GM12872 (cell line): Measurements from ENCODE around the gene LGR4.

Experiments
- TF ChIP-seq, protein P1 (sequence below): IDR thresholded peaks from 3 replicates; pipeline ENCODE4 v1.5.1; 2011; ENCODE audit warnings: low read depth, mild to moderate bottlenecking, low read length, moderate library complexity; ENCODE audit not compliant: insufficient read depth

The LGR4 gene

DNA sequence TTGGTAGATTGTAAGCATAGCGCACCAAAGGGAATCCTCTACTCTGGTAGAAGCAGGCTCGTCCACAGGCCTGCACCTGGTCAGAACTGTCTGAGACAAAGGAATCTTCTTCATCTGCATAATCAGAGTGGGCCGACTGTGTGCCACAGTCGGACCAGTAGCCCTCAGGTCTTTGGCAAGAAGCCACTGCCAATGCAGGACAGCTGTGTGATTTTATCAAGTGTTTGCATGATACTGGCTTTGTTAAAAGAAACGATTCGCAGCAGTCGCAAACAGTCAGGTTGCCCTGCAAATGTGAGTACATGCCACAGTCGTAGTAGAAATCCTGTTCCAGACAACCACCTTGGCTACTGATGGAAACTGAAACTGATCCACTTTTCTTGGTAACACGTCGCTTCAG, 104.7 kb downstream of the LGR4 start:
- TF ChIP-seq, protein P1, sequence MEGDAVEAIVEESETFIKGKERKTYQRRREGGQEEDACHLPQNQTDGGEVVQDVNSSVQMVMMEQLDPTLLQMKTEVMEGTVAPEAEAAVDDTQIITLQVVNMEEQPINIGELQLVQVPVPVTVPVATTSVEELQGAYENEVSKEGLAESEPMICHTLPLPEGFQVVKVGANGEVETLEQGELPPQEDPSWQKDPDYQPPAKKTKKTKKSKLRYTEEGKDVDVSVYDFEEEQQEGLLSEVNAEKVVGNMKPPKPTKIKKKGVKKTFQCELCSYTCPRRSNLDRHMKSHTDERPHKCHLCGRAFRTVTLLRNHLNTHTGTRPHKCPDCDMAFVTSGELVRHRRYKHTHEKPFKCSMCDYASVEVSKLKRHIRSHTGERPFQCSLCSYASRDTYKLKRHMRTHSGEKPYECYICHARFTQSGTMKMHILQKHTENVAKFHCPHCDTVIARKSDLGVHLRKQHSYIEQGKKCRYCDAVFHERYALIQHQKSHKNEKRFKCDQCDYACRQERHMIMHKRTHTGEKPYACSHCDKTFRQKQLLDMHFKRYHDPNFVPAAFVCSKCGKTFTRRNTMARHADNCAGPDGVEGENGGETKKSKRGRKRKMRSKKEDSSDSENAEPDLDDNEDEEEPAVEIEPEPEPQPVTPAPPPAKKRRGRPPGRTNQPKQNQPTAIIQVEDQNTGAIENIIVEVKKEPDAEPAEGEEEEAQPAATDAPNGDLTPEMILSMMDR: no peak

DNA sequence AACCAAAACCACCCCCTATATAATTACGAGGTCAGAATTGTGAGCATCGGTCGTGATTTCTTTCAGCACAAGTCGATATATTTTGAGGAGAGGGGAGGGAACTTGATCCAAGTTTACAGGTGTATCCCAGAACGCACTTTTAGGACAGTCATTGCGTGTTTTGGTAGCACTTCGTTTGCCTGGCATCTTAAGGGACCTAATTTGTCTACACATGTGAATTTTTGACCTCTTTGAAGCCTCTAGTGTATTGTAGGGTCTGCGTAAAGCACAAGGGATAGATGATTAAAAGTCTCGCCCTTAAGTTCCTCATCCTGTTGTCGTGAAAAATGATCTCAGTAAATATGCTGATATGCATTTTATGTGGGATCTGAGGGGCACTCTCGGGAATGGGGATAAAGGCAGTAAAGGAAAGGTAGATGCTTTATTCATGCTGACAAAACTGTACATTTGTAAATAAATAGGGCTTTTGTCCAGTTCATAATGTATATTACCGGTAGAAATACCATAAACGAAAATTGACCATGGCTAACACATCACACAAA, 108.9 kb downstream of the LGR4 start:
- TF ChIP-seq, protein P1: no peak

DNA sequence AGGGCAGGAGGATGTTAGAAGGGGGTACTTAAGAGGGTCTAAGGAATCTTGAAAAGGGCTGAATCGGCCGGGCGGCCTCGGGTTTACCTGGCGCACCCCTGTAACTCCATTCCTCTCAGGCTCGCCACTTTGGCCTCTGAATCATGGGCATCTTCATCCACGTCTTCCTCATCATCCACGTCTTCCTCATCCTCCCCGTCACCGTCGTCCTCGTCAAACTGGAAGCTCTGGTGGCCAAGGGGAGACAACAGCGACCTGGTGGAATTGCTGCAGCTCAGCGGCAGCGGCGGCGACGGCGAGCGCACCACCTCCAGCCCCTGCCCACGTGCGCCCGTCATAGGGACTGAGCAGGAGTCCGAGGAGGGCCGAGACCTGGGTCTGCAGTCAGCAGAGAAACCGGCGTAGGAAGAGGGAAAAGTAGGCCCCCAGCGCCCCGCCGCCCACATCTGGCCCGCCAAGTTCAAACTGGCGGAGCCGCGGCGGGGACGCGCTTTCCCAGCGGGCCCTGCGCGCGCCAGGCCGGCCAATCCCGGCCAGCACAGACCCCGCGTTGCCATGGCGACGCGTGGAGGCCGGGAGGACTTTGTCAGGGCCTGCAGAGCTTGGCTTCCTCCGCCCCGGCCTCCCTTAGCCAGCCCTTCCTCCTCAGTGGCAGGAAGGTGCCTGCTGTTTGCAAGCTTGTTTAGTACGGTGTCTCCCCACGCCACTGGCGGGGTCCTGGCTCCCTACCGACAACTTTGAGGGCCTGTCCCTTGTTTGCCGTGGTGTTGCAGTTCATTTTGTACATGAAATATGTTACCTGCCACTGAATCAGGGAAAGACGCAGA, 109.6 kb downstream of the LGR4 start, which contains the start of gene CCDC34:
TSS of gene CCDC34 (minus strand) at position 467 of the 827 bp plus-strand sequence. CDS start at position 446, 21 bp downstream.
- TF ChIP-seq, protein P1: no peak

DNA sequence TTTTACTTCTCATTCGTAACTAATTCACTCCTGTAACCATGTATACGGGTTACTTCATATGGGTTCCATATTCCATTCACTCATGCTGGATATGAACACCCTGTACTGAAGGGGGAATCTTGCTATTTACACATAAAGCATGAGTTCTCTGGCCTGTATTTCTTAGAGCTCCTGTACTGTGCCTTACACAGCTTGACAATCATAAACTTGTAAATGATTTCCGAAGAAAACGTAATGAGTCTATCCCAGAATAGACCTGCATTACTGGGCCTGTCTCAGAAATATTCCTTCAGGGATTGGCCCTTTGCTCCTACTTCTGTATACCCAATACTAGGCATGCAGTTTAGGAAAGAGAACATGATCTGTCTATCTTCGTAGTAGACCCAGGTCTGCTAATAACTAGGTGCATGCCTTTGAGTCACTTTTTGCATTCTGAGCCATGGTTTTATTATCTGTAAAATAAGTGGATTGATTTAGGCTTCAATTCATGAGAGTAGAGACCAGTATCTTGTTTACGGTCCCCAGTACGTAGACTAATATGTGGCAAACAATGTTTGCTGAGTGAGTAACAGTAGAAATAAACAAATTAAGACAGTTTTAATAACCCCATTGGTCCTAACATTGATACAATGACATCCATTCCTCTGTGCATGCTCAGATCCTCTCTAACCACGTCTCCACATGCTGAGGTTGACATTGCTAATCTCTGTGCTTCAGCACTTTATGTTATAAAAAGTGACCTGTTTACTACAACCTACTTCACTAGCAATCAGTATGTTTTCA, 110.8 kb downstream of the LGR4 start:
- TF ChIP-seq, protein P1: no peak

DNA sequence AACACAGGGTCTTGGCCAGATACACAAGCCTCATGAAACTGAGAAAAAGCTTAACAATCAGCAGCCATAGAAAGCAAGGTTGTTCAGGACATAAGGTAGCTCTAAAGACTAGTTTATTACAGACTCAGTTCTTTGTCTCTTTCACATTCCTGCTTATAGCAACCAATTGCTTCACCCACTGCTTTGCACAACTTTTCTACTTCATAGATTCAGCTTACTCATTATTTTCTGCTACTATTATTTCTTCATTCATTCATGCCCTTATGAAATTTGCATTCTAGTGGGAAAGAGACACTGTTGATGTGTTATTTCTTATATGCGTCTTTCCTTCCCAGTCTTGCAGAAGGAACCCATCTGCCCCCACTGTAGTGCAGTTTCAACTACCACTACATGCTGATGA, 114.3 kb downstream of the LGR4 start:
- TF ChIP-seq, protein P1: no peak

DNA sequence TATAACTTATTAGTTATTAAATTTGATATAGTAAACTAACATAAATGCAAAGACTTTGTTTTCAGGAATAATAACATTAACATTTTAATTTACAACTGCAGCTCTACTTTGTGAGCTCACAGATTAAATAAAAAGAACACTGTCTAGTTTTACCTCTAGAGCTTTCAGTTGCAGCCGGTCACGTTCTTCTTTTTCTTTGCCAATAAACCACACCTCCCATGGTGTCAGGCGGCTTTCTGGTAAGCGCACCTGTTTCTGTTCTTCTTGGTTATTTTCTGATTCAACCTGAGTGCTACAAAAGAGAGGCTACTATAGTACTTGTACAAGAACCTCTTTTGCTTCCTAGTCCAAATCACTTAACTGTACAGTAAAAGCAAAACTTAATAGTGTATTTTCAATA, 115.3 kb downstream of the LGR4 start:
- TF ChIP-seq, protein P1: no peak

DNA sequence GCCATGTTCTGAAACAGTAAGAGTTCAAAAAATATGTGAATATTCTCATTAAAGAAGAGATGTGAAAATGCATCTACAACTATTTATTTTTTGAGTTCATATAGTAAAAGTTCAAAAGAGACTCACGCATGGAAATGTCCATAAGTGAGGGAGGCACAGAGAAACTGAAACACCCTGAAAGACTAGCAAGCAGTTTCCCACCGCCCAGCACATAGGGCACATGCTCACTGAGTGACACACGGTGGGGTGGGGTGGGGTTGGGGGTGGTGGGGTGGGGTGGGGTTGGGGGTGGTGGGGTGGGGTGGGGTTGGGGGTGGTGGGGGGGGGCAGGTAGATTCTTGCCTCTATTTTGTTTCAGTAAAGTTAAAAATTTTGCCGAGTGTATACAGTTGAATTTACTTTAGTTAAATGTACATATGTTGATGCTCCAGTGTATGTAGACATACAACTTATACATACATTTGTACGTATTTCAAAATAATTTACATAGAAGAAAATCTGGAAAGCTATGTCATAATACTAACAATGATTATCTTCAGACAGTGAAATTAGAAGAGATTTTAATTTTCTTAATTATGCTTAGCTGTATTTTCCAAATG, 115.9 kb downstream of the LGR4 start:
- TF ChIP-seq, protein P1: no peak
